ENCODE measurements around the gene IL17C. TPM values are rescaled to one million over a fixed set of nuclear protein-coding genes. Genes with fewer than 3 reads are reported as not detected.

The IL17C gene
- total RNA-seq, 4 donors from 2014 or later, result not detected

- DNase-seq (ENCODE audit: low spot score) (no peak), ATAC-seq (ENCODE audit: low FRiP score) (no peak)
- TF ChIP-seq CTCF (IDR thresholded peaks at IDR 0.05), result no peak
Measured at GRCh38 chr16:88628512-88628974, 9.8 kb upstream of the IL17C start.

GRCh38 chr16:88629835-88630234 lies 8.5 kb upstream of the IL17C start:
- TF ChIP-seq CTCF (IDR thresholded peaks at IDR 0.05), result no peak
- DNase-seq (ENCODE audit: low spot score) (no peak), ATAC-seq (ENCODE audit: low FRiP score) (no peak)

GRCh38 chr16:88630433-88630832 lies 7.9 kb upstream of the IL17C start:
- ATAC-seq (ENCODE audit: low FRiP score), result no peak
- no peak for DNase-seq (ENCODE audit: low spot score)
- TF ChIP-seq CTCF (IDR thresholded peaks at IDR 0.05), result no peak

GRCh38 chr16:88630941-88631340 lies 7.4 kb upstream of the IL17C start:
- DNase-seq (ENCODE audit: low spot score), result no peak
- ATAC-seq (ENCODE audit: low FRiP score), result no peak
- TF ChIP-seq CTCF (IDR thresholded peaks at IDR 0.05), result no peak

- DNase-seq (ENCODE audit: low spot score) (no peak), ATAC-seq (ENCODE audit: low FRiP score) (no peak)
- TF ChIP-seq CTCF (IDR thresholded peaks at IDR 0.05), result no peak
Measured at GRCh38 chr16:88631384-88631783, 7.0 kb upstream of the IL17C start.

- TF ChIP-seq CTCF (IDR thresholded peaks at IDR 0.05), result no peak
- ATAC-seq (ENCODE audit: low FRiP score), result no peak
Measured at GRCh38 chr16:88631920-88632586, 6.3 kb upstream of the IL17C start.

GRCh38 chr16:88632587-88632930 lies 5.8 kb upstream of the IL17C start:
- TF ChIP-seq CTCF (IDR thresholded peaks at IDR 0.05), result no peak
- ATAC-seq (ENCODE audit: low FRiP score), result no peak
- no peak for DNase-seq (ENCODE audit: low spot score)

More at GRCh38 chr16:88631920-88632586, 6.3 kb upstream of the IL17C start:
- DNase-seq (ENCODE audit: low spot score), result no peak

Measured in omental fat pad (tissue), 4 donors.